Measurements from ENCODE around the gene STKLD1.

DNA sequence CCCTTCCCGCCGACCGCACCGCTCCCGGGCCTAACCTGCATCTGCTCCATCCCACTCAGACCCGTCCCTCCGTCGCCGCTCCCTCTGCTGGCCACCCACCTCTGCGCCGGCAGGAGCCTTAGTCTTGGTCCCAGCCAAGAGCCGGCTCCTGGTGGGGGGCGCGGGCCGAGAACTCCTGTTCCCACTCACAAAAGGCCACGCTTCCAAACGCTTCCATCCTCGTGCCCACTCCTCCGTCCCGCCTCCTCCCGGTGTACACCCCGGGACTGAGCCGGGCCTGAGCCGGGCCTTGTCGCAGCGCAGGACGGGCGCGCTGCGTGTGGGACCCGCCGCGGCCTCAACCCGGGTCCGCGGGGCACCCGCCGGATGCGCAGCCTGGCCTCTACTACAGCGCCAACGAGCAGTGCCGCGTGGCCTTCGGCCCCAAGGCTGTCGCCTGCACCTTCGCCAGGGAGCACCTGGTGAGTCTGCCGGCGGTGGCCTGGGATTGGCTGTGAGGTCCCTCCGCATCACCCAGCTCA is 53.5 kb downstream of the STKLD1 start:
- TF ChIP-seq, protein P1, sequence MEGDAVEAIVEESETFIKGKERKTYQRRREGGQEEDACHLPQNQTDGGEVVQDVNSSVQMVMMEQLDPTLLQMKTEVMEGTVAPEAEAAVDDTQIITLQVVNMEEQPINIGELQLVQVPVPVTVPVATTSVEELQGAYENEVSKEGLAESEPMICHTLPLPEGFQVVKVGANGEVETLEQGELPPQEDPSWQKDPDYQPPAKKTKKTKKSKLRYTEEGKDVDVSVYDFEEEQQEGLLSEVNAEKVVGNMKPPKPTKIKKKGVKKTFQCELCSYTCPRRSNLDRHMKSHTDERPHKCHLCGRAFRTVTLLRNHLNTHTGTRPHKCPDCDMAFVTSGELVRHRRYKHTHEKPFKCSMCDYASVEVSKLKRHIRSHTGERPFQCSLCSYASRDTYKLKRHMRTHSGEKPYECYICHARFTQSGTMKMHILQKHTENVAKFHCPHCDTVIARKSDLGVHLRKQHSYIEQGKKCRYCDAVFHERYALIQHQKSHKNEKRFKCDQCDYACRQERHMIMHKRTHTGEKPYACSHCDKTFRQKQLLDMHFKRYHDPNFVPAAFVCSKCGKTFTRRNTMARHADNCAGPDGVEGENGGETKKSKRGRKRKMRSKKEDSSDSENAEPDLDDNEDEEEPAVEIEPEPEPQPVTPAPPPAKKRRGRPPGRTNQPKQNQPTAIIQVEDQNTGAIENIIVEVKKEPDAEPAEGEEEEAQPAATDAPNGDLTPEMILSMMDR (IDR thresholded peaks at IDR 0.05; ENCODE audit: low read length) = no peak
- TF ChIP-seq EZH2 (optimal IDR thresholded peaks at IDR 0.05; ENCODE audit: low read depth, low read length) (no peak), EZH2phosphoT487 (IDR thresholded peaks at IDR 0.05; ENCODE audit: low read length) (no peak)

Data from MM.1S (cell line).